SK-N-SH treated with all-trans-retinoic acid at 6 μM for 48 hours (cell line): ENCODE data around the gene KCNG2.

Experiments
- ARNTL ChIP-seq: fragments of 450-650 bp; formaldehyde crosslinking; IDR thresholded peaks from 2 replicates; pipeline ENCODE4 v1.5.0; 2020; ENCODE audit warnings: low read depth, mild to moderate bottlenecking, moderate library complexity, borderline replicate concordance
- BACH2 ChIP-seq: fragments of 250-450 bp; sonication (Bioruptor Pico); IDR thresholded peaks from 2 replicates; pipeline ENCODE4 v1.9.0; 2021; ENCODE audit warnings: mild to moderate bottlenecking, borderline replicate concordance
- GLIS3 ChIP-seq: fragments of 250-450 bp; sonication (Bioruptor Pico); IDR thresholded peaks from 2 replicates; pipeline ENCODE4 v1.5.0; 2020; ENCODE audit warnings: mild to moderate bottlenecking, moderate library complexity
- SNAI2 ChIP-seq: fragments of 250-450 bp; sonication (Bioruptor Pico); IDR thresholded peaks from 2 replicates; pipeline ENCODE4 v1.5.0; 2020; ENCODE audit warnings: mild to moderate bottlenecking, moderate library complexity
- TOX ChIP-seq: fragments of 250-450 bp; sonication (Bioruptor Pico); IDR thresholded peaks from 2 replicates; pipeline ENCODE4 v1.8.0; 2021; ENCODE audit warnings: mild to moderate bottlenecking, moderate library complexity, borderline replicate concordance
- ZC3H10 ChIP-seq: fragments of 250-450 bp; sonication (Bioruptor Pico); IDR thresholded peaks from 2 replicates; pipeline ENCODE4 v1.5.1; 2021; ENCODE audit warnings: mild to moderate bottlenecking, moderate library complexity
- ZFP3 ChIP-seq: fragments of 250-450 bp; sonication (Bioruptor Pico); IDR thresholded peaks from 2 replicates; pipeline ENCODE4 v1.5.0; 2020; ENCODE audit warnings: mild to moderate bottlenecking, moderate library complexity
- ZFP30 ChIP-seq: fragments of 450-650 bp; formaldehyde crosslinking; IDR thresholded peaks from 2 replicates; pipeline ENCODE4 v1.5.0; 2022; ENCODE audit warnings: mild to moderate bottlenecking, moderate library complexity
- ZNF565 ChIP-seq: fragments of 450-650 bp; formaldehyde crosslinking; conservative IDR thresholded peaks from 2 replicates; pipeline ENCODE4 v1.5.0; 2020; ENCODE audit warnings: low read depth, mild to moderate bottlenecking, moderate library complexity
- TF ChIP-seq, protein P1 (sequence below): fragments of 250-450 bp; sonication (Bioruptor Pico); IDR thresholded peaks from 2 replicates; pipeline ENCODE4 v1.8.0; 2020; ENCODE audit warnings: mild to moderate bottlenecking, moderate library complexity, borderline replicate concordance
- TF ChIP-seq, protein P2 (sequence below): fragments of 250-450 bp; sonication (Bioruptor Pico); IDR thresholded peaks from 2 replicates; pipeline ENCODE4 v1.5.0; 2020; ENCODE audit warnings: mild to moderate bottlenecking, moderate library complexity
- TF ChIP-seq, protein P3 (sequence below): fragments of 250-450 bp; sonication (Bioruptor Pico); IDR thresholded peaks from 2 replicates; pipeline ENCODE4 v1.8.0; 2021; ENCODE audit warnings: low read depth, mild to moderate bottlenecking, moderate library complexity, borderline replicate concordance
- TF ChIP-seq, protein P4 (sequence below): fragments of 250-450 bp; sonication (Bioruptor Pico); IDR thresholded peaks from 2 replicates; pipeline ENCODE4 v1.5.1; 2020; ENCODE audit warnings: low read depth, mild to moderate bottlenecking, moderate library complexity
- TF ChIP-seq, protein P5 (sequence below): fragments of 250-450 bp; sonication (Bioruptor Pico); IDR thresholded peaks from 2 replicates; pipeline ENCODE4 v1.5.1; 2021; ENCODE audit warnings: mild to moderate bottlenecking, moderate library complexity

DNA sequence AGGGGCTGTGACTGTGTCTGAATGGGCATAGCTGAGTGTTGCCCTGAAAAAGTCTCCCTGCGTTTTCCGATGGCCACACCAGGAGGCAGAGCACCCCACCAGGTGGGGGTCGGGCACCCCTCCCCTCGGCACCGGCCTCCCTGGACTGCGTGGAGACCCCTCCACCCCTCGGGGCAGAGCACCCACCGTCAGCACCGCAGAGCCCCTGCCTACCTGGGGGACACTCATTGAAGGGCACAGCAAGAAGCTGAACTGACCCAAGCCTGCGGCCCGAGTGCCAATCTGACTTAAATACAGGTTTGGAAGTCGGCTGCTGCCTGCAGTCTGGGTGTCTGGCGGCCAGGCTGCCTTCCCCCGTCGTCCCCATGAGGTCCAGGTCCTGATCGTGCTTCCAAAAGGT lies 69.9 kb downstream of the KCNG2 start:
- TF ChIP-seq GLIS3 (CRISPR knock-in tag) (no peak), SNAI2 (CRISPR knock-in tag) (no peak), ZFP30 (no peak), ZFP3 (CRISPR knock-in tag) (no peak), ZC3H10 (no peak), BACH2 (no peak), TOX (CRISPR knock-in tag) (no peak), ARNTL (CRISPR knock-in tag) (no peak), ZNF565 (no peak)
- TF ChIP-seq, protein P1, sequence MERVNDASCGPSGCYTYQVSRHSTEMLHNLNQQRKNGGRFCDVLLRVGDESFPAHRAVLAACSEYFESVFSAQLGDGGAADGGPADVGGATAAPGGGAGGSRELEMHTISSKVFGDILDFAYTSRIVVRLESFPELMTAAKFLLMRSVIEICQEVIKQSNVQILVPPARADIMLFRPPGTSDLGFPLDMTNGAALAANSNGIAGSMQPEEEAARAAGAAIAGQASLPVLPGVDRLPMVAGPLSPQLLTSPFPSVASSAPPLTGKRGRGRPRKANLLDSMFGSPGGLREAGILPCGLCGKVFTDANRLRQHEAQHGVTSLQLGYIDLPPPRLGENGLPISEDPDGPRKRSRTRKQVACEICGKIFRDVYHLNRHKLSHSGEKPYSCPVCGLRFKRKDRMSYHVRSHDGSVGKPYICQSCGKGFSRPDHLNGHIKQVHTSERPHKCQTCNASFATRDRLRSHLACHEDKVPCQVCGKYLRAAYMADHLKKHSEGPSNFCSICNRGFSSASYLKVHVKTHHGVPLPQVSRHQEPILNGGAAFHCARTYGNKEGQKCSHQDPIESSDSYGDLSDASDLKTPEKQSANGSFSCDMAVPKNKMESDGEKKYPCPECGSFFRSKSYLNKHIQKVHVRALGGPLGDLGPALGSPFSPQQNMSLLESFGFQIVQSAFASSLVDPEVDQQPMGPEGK (CRISPR knock-in tag): no peak
- TF ChIP-seq, protein P2, sequence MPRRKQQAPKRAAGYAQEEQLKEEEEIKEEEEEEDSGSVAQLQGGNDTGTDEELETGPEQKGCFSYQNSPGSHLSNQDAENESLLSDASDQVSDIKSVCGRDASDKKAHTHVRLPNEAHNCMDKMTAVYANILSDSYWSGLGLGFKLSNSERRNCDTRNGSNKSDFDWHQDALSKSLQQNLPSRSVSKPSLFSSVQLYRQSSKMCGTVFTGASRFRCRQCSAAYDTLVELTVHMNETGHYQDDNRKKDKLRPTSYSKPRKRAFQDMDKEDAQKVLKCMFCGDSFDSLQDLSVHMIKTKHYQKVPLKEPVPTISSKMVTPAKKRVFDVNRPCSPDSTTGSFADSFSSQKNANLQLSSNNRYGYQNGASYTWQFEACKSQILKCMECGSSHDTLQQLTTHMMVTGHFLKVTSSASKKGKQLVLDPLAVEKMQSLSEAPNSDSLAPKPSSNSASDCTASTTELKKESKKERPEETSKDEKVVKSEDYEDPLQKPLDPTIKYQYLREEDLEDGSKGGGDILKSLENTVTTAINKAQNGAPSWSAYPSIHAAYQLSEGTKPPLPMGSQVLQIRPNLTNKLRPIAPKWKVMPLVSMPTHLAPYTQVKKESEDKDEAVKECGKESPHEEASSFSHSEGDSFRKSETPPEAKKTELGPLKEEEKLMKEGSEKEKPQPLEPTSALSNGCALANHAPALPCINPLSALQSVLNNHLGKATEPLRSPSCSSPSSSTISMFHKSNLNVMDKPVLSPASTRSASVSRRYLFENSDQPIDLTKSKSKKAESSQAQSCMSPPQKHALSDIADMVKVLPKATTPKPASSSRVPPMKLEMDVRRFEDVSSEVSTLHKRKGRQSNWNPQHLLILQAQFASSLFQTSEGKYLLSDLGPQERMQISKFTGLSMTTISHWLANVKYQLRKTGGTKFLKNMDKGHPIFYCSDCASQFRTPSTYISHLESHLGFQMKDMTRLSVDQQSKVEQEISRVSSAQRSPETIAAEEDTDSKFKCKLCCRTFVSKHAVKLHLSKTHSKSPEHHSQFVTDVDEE: no peak
- TF ChIP-seq, protein P3, sequence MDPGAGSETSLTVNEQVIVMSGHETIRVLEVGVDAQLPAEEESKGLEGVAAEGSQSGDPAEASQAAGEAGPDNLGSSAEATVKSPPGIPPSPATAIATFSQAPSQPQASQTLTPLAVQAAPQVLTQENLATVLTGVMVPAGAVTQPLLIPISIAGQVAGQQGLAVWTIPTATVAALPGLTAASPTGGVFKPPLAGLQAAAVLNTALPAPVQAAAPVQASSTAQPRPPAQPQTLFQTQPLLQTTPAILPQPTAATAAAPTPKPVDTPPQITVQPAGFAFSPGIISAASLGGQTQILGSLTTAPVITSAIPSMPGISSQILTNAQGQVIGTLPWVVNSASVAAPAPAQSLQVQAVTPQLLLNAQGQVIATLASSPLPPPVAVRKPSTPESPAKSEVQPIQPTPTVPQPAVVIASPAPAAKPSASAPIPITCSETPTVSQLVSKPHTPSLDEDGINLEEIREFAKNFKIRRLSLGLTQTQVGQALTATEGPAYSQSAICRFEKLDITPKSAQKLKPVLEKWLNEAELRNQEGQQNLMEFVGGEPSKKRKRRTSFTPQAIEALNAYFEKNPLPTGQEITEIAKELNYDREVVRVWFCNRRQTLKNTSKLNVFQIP (CRISPR knock-in tag): no peak
- TF ChIP-seq, protein P4, sequence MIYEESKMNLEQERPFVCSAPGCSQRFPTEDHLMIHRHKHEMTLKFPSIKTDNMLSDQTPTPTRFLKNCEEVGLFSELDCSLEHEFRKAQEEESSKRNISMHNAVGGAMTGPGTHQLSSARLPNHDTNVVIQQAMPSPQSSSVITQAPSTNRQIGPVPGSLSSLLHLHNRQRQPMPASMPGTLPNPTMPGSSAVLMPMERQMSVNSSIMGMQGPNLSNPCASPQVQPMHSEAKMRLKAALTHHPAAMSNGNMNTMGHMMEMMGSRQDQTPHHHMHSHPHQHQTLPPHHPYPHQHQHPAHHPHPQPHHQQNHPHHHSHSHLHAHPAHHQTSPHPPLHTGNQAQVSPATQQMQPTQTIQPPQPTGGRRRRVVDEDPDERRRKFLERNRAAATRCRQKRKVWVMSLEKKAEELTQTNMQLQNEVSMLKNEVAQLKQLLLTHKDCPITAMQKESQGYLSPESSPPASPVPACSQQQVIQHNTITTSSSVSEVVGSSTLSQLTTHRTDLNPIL (CRISPR knock-in tag): no peak
- TF ChIP-seq, protein P5, sequence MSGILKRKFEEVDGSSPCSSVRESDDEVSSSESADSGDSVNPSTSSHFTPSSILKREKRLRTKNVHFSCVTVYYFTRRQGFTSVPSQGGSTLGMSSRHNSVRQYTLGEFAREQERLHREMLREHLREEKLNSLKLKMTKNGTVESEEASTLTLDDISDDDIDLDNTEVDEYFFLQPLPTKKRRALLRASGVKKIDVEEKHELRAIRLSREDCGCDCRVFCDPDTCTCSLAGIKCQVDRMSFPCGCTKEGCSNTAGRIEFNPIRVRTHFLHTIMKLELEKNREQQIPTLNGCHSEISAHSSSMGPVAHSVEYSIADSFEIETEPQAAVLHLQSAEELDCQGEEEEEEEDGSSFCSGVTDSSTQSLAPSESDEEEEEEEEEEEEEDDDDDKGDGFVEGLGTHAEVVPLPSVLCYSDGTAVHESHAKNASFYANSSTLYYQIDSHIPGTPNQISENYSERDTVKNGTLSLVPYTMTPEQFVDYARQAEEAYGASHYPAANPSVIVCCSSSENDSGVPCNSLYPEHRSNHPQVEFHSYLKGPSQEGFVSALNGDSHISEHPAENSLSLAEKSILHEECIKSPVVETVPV (CRISPR knock-in tag): no peak
